Stimulated activated CD4-positive, alpha-beta T cell treated with anti-CD3 and anti-CD28 coated beads, Interleukin-1b, Interleukin-23, amount 100 ng/mL, for 48 hours (primary cell): ENCODE data around the gene RASA2.
"Not testable (repeated sequence)": the region's sequence is repeated elsewhere in the genome, so short reads cannot be mapped to it uniquely, and the experiment has no call there.

Experiments
- DNase-seq: peaks from one replicate; pipeline ENCODE4 v3.0.0-alpha.2; 2020

Gene RASA2

DNA sequence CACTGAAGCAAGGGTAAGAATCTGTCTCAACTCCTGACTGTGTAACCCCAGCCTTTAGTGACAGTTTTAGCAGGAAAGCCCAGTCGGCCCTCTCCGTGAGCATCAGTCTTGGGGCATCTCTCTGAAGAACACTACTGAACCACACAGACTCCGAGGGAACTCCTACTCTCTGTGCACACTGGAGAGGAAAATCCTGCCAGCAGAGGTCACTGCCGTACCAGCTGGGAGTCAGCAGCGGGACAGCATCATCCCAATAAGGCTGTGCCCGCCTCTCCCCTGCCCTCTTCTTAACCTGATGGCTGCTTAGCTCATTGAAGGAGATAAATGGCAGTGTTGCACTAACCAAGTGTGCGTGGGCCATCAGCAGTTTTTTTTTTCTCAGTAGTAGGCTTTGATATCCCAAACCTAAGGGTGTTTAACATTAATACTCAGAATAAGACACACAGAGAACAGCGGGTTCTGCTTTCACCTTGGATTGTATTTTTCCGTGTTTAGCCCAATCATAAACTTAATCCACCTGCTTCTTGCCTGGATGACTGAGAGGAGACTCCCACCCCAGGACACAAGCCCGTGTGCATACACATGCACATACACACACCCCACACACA, 26.6 kb upstream of the RASA2 start:
- peak; percentile 89 for DNase-seq

DNA sequence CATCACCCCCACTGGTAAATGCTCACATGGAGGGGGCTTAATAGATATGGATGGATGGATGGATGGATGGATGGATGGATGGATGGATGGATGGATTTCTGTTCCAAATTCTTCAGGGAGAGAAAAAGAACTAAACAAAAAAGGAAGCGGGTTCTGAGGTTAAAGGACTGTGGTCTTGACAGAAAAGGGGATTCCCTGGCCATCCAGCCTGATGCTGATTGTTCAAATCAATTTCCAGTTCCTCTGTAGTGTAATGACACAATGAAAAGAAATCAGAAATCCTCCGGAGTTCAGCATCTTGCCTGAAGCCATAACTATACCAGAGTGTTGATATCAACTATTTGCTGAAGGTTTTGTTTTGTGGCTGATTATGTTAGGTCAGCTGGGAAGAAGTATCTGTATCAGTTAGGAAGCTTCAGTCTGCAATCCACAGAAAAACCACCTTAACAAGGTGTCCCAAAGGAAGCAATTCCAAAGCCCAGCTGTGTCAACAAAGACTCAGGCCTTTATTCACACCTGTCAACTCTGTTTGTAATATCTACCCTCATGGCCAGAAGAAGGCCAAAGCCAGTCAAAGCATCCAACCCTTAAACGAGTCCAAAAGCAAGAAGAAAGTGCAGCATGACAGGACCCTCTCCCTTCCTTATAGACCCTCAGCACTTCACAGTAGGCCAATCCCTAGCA, 24.5 kb upstream of the RASA2 start:
- no peak for DNase-seq

GRCh38 chr3:141465221-141465620, 21.6 kb upstream of the RASA2 start:
- DNase-seq: no peak

DNA sequence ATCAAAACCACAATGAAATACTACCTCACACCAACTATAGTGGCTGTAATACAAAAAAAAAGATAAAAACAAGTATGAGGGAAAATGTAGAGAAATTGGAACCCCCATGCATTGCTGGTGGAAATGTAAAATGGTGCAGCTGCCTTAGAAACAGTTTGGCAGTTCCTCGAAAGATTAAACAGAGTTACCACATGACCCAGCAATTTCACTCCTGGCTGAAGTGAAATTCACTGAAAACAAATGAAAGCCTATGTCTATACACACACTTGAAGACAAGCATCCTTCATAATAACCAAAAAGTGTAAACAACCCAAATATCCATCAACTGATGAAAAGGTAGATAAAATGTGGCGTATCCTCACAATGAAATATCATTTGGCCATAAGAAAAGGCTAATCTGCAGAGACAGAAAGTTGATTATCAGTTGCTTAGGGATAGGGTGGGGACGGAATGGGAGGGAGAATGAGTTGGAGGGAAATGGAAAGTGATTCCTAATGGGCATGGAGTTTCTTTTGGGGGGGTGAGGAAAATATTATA, 20.1 kb upstream of the RASA2 start:
- no peak for DNase-seq

DNA sequence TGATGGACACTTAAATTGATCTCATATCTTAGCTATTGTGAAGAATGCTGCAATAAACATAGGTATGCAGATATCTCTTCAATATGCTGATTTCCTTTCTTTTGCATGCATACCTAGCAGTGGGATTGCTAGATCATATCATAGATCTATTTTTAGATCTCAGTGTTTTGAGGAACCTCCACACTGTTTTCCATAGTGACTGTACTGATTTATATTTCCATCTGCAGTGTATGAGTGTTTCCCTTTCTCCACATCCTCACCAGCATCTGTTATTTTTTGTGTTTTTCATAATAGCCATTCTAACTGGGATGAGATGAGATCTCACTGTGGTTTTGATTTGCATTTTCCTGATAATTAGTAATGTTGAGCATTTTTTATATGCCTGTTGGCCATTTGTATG, 17.1 kb upstream of the RASA2 start:
- DNase-seq: no peak

- no peak for DNase-seq
Observed at GRCh38 chr3:141471160-141471559, 15.7 kb upstream of the RASA2 start.

DNA sequence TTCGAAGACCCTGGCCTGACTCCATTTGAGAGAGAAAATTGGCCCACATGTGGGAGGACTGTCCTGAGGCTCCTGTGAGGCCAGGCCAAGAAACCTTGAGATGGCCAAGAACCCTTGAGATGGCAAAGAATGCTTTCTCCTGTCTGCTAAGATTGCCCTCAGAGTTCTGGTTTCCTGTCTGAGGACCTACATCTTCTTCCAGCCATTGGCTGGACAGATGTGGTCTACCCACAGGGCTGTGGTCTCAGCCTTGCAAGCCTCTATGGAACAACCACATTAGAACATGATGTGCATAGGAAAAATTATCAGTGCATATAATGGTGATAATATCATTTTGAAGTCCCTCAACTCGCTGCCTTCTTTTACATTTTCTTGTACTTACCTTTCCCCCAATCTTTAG, 10.8 kb upstream of the RASA2 start:
- no peak for DNase-seq

GRCh38 chr3:141477224-141477623, 9.6 kb upstream of the RASA2 start:
- DNase-seq: no peak

DNA sequence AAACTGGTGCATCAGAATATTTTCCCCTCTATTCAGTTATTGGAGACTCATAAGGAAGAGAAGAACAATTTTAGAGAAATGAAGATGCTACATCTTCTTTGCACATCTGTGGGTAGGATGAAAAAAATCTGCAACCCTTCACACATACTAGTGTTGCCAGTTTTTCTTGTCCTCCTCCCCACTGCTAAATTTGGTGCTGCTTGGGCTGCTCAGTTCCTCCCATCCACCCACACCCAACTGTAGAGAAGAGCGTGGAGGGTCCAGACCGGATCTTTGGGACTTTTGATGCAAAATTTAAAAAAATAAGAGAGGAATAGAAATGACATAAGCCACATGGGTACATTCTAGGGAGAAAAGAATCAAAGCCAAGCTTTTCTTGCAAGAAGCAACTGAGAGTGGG, 8.7 kb upstream of the RASA2 start:
- DNase-seq: no peak

GRCh38 chr3:141478840-141479239, 8.0 kb upstream of the RASA2 start:
- not testable (repeated sequence) for DNase-seq

DNA sequence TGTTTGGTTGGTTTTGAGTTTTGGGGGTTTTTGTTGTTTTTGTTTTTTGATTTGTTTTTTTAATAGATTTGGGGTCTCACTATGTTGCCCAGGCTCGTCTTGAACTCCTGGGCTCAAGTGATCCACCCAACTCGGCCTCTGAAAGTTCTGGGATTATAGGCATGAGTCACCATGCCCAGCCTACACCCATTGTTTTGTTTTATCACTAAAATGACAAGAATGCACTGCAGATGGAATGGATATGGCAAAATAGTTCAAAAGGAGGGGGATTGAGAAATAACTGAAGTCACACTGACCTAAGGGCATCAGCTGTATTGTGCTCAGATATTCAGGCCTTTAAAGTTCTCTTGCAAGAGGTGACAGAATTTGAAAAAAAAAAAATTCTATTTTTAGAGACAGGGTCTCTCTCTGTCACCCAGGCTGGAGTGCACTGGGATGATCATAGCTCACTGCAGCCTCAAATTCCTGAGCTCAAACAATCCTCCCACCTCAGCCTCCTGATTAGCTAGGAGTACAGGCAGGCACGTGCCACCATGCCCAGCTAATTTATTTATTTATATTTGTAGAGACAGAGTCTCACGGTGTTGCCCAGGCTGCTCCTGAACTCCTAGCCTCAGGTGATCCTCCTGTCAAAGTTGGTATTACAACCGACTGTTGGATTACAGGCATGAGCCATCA, 4.4 kb upstream of the RASA2 start:
- no peak for DNase-seq

DNA sequence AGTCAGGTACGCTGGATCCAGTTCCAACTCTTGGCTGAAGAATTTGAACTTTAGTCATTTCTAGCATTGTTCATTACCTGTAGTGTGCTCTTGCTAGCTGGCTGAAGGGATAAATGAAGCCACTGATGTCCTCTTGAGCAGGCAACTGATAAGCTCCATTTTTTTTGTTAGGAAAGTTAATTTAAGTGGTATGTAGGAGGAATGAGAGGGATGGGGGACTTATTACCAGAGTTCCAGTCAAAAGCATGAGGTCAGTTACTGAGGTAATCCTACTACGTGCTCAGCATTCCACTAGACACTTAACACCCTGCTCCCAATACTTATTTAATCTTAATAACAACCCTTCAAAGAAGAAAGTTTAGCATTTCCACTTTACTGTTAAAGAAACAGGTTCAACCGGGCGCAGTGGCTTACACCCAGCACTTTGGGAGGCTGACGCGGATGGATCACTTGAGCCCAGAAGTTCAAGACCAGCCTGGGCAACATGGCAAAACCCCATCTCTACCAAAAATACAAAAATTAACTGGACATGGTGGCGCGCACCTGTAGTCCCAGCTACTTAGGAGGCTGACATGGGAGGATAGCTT, 2.0 kb upstream of the RASA2 start:
- DNase-seq: no peak

DNA sequence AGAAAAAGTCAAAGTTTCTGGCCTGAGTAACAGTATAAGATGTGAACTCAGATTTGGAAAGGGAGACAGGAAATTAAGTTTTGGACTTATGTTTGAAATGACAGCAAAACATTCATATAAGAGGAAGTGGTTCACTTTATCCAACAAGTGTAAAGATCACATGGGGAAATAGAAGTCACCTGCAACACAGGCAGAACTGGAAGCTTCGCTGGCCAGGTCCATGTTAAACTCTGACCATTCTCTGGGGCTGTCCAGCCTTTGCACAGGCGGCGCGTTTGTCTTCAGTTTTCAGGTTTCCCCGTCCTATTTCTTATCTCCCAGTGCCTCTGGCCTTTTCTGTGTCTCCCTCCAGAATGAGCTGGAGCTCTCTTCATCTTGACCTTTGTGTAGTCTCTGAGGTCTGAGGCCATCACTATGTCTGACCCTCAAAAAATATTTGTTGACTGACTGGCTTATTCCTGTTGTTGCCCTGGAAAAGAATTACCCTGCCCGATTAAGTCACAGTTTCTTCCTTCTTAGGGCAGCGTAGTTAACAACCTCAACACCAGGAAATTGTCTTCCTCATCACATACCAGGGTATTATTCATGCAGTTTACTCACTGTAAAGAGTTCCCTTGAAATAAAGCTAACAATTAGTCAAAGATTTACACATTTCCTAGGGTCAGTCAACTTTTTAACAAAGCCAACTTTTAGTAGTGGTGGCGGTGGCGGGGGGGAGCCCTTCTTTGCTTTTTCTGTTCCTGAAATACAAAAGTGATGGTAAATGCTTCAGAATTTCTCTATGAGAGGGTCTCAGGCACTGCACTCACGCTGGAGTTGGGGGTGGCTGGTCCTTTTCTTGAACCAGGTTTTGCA, 959 bp upstream of the RASA2 start:
- peak; percentile 21 for DNase-seq

DNA sequence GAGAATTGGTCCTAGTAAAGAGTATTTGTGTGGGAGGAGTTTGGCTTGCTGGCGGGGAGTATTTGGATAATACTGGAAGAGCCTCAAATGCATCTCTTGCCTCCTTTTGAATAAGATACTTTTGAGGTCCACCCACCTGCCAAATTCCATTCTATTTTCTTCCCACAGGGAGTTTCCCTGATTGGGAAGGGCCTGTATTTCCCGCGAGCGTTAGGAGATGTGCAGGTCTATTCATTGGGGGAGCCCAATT, 406 bp upstream of the RASA2 start:
- DNase-seq: no peak

DNA sequence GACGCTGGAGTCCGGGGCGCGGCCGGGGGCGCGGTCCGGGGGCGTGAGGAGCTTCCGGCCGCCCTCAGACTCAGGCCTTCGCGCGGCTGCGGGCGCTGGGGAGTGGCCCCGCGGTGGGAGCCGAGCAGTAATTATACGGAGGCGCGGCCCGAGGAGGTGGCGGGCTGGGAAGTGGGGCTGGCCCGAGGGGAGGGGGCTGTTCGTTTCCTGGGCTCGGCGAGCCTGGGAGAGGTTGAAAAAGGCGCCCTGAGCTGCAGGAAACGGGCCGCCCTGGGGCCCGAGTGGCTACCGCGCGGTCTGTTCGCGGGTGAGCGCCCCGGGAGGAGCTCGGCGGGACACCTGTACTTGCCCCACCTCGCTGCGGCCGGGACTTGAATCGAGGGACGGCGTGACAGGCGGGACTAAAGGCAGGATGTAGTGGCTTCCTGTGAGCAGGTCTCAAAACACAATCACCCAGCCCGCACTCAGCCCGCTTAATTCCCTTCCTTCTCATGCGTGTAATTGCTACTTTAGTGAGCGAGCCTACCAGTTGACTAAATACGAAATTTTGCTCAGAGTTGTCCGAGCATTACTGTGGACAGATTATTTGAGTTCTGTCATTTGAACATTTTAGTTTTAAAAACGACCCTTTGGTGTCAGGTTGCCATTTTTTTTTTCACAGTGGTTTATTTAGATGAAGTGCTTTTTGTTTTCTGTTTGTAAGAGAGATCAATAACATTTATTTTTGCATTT, 860 bp downstream of the RASA2 start:
- DNase-seq: peak; percentile 91

- peak; percentile 28 for DNase-seq
Observed at GRCh38 chr3:141489203-141489602, 2.4 kb downstream of the RASA2 start.

GRCh38 chr3:141491081-141491480, 4.3 kb downstream of the RASA2 start:
- no peak for DNase-seq

- DNase-seq: no peak
Observed at GRCh38 chr3:141491929-141492328, 5.1 kb downstream of the RASA2 start.

DNA sequence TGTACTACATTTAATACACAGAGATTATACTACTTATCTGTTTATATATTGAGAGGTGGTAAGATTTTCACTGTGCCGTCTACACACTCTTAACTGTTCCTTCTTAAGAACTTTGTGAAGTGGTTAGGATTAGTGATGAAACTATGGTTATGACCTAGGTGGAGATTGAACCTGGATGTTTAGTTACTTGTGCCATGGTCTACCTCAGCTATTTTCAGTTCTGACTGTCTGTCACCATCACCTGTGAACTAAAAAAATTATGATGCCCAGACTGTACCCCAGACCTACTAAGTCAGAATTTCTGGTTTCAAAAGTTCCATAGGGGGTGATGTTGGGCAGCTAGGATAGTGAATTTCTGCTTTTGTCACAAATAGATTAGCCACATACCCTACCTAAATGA, 6.4 kb downstream of the RASA2 start:
- DNase-seq: no peak

- DNase-seq: not testable (repeated sequence)
Observed at GRCh38 chr3:141497589-141497988, 10.8 kb downstream of the RASA2 start.

DNA sequence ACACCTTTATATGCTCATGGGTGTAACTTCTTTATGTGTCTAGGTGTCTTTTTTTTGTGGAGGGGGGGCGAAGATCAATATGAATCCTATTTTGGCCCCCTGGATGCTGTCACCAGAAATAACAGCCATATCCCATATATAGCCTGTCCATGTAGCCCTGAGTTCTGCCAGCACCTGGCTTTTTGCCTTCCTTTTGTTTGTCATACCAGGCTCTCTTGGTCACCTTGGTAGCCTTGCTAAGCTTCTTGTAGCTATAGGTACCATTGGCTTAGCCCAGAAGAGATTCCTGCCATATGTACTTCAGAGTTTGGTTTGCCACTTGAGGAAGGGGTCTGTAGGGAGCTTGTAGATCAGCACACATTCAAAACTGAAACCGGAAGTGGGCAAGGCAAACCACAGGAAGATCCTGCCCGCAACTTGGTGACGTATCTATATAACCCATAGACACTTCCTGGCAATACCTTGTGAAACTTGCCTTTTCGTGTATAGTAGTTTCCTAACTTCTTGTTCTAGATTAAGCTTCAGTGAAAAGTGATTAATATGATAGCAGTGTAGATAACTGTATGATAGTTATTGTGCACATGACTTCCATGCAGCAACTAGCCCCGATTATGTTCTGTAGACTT, 11.9 kb downstream of the RASA2 start:
- DNase-seq: peak; percentile 90

DNA sequence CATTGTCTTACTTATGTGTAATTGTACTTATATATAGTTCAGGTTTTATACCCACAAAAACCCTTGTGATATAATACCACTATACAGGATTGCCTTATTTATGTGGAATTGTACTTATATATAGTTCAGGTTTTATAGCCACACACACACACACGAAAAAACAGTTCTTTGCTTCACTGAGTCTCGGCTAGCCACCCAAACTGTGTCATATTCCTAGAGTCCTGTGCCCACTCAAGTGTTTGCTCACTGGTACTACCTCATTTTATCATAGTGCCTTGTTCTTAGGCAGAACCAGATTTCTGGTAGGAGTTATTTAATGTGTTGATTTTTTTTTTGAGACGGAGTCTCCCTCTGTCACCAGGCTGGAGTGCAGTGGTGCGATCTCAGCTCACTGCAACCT, 12.5 kb downstream of the RASA2 start:
- no peak for DNase-seq
